ENCODE results near the gene INPP4B. TPM values are rescaled to one million over a fixed set of nuclear protein-coding genes. Genes with fewer than 3 reads are reported as not detected.

Gene INPP4B
- total RNA-seq, 2 donors from 2014 or later, result 18.1 to 19.6 TPM

- ATAC-seq, result no peak
- intact Hi-C loops (cut with DNase I, micrococcal nuclease), result no loop called here
- no peak for DNase-seq
These were observed 214.3 kb downstream of the INPP4B start for GRCh38 chr4:142631836-142632235.

- ATAC-seq, result no peak
- intact Hi-C loops (cut with DNase I, micrococcal nuclease), result no loop called here
- no peak for DNase-seq
These were observed 230.8 kb downstream of the INPP4B start for GRCh38 chr4:142615324-142615665.

GRCh38 chr4:142614621-142615323 lies 231.3 kb downstream of the INPP4B start:
- DNase-seq, result no peak
- intact Hi-C loops (cut with DNase I, micrococcal nuclease), result no loop called here
- ATAC-seq, result no peak

DNA sequence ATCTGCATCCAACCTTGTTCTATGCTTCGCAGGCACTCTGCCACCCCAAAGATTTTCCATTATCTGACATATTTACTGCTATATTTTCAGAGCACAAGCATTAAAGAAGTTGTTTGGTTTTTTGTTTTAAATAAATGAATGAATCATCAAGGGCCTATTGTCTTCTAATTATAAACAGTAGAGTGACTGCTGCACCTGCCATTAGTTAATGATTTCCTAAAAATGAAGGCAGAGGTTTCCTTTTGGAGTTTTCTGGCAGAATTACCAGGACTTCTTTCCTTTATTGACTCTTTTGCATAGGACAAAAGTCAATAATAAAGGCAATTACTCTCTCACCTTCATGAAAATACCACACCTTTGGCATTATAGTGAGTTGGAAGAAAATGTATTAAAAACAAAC lies 238.1 kb downstream of the INPP4B start:
- ATAC-seq, result peak; percentile 87
- no peak for DNase-seq
- intact Hi-C loops (cut with DNase I, micrococcal nuclease), result no loop called here

DNA sequence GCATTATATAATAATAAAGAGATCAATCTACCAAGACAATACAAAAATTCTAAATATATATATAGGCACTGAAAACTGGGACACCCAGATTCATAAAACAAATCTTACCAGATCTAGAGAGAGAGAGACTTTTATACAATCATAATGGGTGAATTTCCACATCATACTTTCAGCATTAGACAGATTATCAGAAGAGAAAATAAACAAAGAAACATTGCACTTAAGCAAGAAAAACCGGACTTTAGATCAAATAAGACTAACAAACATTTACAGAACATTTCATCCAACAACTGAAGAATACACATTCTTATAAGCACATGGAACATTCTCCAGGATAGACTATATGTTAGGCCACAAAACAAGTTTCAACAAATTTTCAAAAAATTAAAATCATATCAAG lies 245.1 kb downstream of the INPP4B start:
- ATAC-seq, result no peak

GRCh38 chr4:142598132-142598531 lies 248.0 kb downstream of the INPP4B start:
- ATAC-seq, result no peak
- DNase-seq, result no peak
- intact Hi-C loops (cut with DNase I, micrococcal nuclease), result no loop called here

More for the DNA sequence above, 245.1 kb downstream of the INPP4B start:
- intact Hi-C loops (cut with DNase I, micrococcal nuclease), result no loop called here
- no peak for DNase-seq

DNA sequence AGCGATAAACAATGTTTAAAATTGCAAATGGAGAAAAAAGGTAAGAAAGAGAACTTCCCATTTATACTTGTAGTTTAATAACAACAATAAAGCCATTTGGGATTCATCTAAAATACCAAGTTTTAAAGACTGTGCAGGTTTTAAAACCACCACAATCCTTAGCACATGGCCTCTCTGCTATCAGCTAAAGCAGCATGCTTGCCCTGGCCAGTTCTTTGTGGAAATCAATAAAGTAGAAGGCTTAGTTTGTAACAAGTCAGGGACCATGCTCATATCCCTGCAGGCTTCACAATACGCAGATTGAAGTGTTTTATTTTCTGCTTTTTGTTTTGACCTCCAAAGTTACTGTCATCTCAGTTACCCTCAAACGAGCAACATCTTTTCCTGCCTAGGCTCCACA lies 249.5 kb downstream of the INPP4B start:
- ATAC-seq (no peak), DNase-seq (no peak)
- intact Hi-C loops (cut with DNase I, micrococcal nuclease), result no loop called here

DNA sequence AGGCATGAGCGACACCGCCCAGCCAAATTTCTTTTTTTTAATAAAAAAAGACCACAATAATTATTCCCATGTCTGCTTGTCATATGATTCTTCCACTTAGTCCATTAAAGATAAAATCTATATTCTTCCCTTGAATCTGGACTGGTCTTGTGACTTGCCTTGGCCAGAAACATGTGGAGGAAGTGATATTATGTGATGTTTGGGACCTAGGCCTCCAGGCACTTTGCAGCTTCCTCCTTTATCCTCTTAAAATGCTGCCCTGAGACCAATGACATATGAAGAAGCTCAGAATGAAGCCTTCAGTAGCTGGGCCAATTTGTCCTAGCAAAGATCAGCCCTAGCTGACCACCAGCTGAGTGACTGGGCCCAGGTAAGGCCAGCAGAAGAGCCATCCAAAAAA lies 250.0 kb downstream of the INPP4B start:
- ATAC-seq (no peak), DNase-seq (no peak)
- intact Hi-C loops (cut with DNase I, micrococcal nuclease), result no loop called here

GRCh38 chr4:142595222-142595871 lies 250.8 kb downstream of the INPP4B start:
- DNase-seq, result no peak
- intact Hi-C loops (cut with DNase I, micrococcal nuclease), result no loop called here
- peak; percentile 35 for ATAC-seq

GRCh38 chr4:142585411-142585810 lies 260.7 kb downstream of the INPP4B start:
- no peak for DNase-seq
- no peak for ATAC-seq
- intact Hi-C loops (cut with DNase I, micrococcal nuclease), result no loop called here

GRCh38 chr4:142583708-142584107 lies 262.4 kb downstream of the INPP4B start:
- intact Hi-C loops (cut with DNase I, micrococcal nuclease), result no loop called here
- ATAC-seq (no peak), DNase-seq (no peak)

DNA sequence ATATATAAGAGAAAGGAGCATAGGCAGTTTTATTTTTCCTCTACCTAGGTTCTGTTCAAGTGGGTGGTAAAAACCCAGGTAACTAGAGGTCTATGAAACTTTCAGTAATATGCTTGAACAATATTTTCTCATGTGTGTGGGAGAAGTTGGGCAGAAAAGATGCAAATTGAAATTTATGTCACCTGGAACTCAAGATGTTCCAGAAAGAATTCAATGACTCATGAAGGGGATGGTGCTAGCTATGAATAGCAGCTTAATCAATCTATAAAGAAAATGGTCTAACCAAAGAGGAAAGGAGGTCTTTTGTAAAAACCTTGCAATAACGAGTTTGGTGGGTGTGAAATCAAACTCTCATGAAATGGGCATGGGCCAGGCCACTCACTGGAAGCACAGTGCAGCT lies 263.8 kb downstream of the INPP4B start:
- intact Hi-C loops (cut with DNase I, micrococcal nuclease), result no loop called here
- no peak for ATAC-seq
- no peak for DNase-seq

DNA sequence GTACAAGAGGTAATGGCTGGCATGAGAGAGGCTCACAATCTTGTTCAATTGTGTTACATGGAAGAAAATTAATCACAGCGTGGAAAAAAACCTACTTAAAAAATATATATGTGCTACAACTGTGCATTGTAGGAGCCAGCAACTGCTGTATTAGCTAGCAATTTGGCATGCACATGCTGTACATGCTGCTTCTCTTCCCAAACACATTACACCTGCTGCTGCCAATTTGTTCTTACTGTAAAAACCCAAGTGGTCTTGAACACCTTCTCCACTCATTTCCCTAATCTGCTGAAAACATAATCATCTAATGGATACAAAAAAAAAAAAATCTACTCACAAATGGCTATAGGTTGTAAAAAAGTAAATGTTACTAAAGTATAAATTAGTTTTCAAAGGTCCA lies 264.2 kb downstream of the INPP4B start:
- ATAC-seq, result no peak
- intact Hi-C loops (cut with DNase I, micrococcal nuclease), result no loop called here
- no peak for DNase-seq

GRCh38 chr4:142579443-142579842 lies 266.7 kb downstream of the INPP4B start:
- intact Hi-C loops (cut with DNase I, micrococcal nuclease), result no loop called here
- DNase-seq (no peak), ATAC-seq (no peak)

GRCh38 chr4:142574306-142574705 lies 271.8 kb downstream of the INPP4B start:
- ATAC-seq (no peak), DNase-seq (no peak)
- intact Hi-C loops (cut with DNase I, micrococcal nuclease), result no loop called here

GRCh38 chr4:142572071-142572470 lies 274.0 kb downstream of the INPP4B start:
- ATAC-seq (no peak), DNase-seq (no peak)
- intact Hi-C loops (cut with DNase I, micrococcal nuclease), result no loop called here

DNA sequence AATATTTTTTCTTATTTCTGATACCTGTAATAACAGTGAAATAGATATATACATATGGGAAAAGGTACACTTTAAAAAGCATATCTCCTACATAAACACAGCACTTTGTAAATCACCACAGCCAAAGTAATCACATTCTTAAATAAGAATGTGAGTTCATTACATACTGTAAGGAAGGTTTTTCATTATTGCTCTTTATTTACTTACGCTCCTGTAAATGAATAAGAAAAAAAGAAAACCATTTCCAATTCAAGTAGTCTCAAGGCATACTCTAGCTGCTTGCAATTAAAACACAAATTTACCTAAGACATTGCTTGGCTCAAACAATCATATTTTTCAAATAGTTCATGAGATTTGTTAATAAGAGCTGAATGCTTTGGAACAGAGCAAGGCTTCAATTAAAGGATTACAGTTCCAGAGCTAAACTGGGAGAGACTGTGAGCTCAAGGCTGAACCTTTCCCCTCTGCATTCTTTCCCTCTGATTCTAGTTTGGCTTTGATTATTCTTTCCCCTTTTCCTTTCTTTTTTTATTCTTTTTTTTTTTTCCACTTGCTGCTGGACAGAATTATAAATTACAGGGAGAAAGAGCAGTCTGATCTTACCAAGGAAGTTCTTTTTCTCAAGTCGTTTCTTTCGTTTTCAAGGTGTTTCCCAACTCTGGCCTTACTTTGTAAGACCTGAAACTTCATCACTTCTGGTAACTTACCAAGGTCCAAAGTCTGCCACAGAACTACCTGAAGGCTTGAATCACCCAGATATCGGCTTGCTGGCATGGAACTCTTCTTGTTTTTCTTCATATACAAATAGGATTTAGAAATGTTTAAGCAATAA lies 278.3 kb downstream of the INPP4B start:
- DNase-seq (peak in 1 of 2 donors; percentile 49), ATAC-seq (peak; percentile 89)
- intact Hi-C loops (cut with DNase I, micrococcal nuclease), result no loop called here

GRCh38 chr4:142567199-142567598 lies 278.9 kb downstream of the INPP4B start:
- DNase-seq (peak; percentile 22 to 34), ATAC-seq (peak; percentile 71)
- intact Hi-C loops (cut with DNase I, micrococcal nuclease), result no loop called here

DNA sequence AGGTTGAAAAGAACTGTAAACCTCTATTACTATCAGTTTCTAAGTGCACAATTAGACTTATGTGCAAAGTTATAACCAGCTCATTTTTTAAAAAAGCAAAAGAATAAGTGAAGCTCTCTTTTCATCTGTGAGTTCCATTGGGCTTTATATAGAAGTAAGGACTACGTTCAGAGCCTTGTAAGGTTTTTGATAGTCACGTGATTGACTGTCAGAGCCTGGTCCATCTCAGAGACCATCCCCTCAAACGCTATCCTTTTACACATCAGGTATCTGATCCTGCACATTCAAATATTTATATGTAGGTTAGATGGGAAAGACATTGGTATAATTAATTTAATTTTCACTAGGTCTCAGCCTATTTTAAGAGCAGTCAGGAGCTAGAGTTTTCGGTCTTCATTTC lies 279.3 kb downstream of the INPP4B start:
- intact Hi-C loops (cut with DNase I, micrococcal nuclease), result no loop called here
- ATAC-seq (no peak), DNase-seq (no peak)

- intact Hi-C loops (cut with DNase I, micrococcal nuclease), result no loop called here
- DNase-seq (no peak), ATAC-seq (no peak)
These were observed 279.9 kb downstream of the INPP4B start for GRCh38 chr4:142566243-142566642.
